Ammon's horn (tissue), 1 donor: ENCODE data around the gene CST7.
"Not testable (repeated sequence)": the region's sequence is repeated elsewhere in the genome, so short reads cannot be mapped to it uniquely, and the experiment has no call there.

Source experiments
- DNase-seq: peaks from one replicate; pipeline ENCODE4 v3.0.0-alpha.2; 2016; ENCODE audit warnings: low spot score

The CST7 gene

GRCh38 chr20:24929867-24930723 is 19.0 kb upstream of the CST7 start:
- DNase-seq: not testable (repeated sequence)

- DNase-seq: not testable (repeated sequence)
Observed at GRCh38 chr20:24930724-24931688, 18.1 kb upstream of the CST7 start.

GRCh38 chr20:24931893-24932292 is 17.2 kb upstream of the CST7 start:
- DNase-seq: not testable (repeated sequence)

- no peak for DNase-seq
Observed at GRCh38 chr20:24933266-24933908, 15.7 kb upstream of the CST7 start.

- no peak for DNase-seq
Observed at GRCh38 chr20:24934101-24934661, 14.9 kb upstream of the CST7 start.

GRCh38 chr20:24934716-24935115 is 14.4 kb upstream of the CST7 start:
- DNase-seq: no peak

- no peak for DNase-seq
Observed at GRCh38 chr20:24935140-24935539, 13.9 kb upstream of the CST7 start.

- no peak for DNase-seq
Observed at GRCh38 chr20:24935766-24936525, 13.1 kb upstream of the CST7 start.

GRCh38 chr20:24936526-24937407 is 12.3 kb upstream of the CST7 start:
- DNase-seq: no peak

GRCh38 chr20:24937579-24937978 is 11.5 kb upstream of the CST7 start:
- no peak for DNase-seq

- no peak for DNase-seq
Observed at GRCh38 chr20:24938498-24938897, 10.6 kb upstream of the CST7 start.

- DNase-seq: no peak
Observed at GRCh38 chr20:24939036-24939435, 10.0 kb upstream of the CST7 start.

- DNase-seq: no peak
Observed at GRCh38 chr20:24942679-24943078, 6.4 kb upstream of the CST7 start.

- no peak for DNase-seq
Observed at GRCh38 chr20:24943196-24943595, 5.9 kb upstream of the CST7 start.

- DNase-seq: no peak
Observed at GRCh38 chr20:24943731-24944130, 5.3 kb upstream of the CST7 start.

GRCh38 chr20:24946376-24946775 is 2.7 kb upstream of the CST7 start:
- DNase-seq: not testable (repeated sequence)

GRCh38 chr20:24948396-24948938 is 602 bp upstream of the CST7 start:
- not testable (repeated sequence) for DNase-seq

- no peak for DNase-seq
Observed at GRCh38 chr20:24949756-24950127, 673 bp downstream of the CST7 start.

- DNase-seq: no peak
Observed at GRCh38 chr20:24950128-24950835, 1.2 kb downstream of the CST7 start.
